K562 (cell line): Measurements from ENCODE around the gene ALG6.

Experiments
- RAD21 ChIP-seq, 2 experiments: fragments of 250-450 bp in 1 of 2; fragments of 450-650 bp in 1 of 2; sonication (Bioruptor Pico) in 1 of 2; formaldehyde crosslinking in 1 of 2; IDR thresholded peaks in 1 of 2; conservative IDR thresholded peaks in 1 of 2; 2 replicates each; pipeline versions ENCODE4 v1.4.0 to v1.8.0; 2020 to 2022; ENCODE audit warnings: mild to moderate bottlenecking in 2 of 2, moderate library complexity in 1 of 2
- TAL1 ChIP-seq: fragments of 450-650 bp; IDR thresholded peaks from 2 replicates; pipeline ENCODE4 v1.6.1; 2016; ENCODE audit warnings: mild to moderate bottlenecking

- TF ChIP-seq RAD21 (CRISPR knock-in tag; conservative IDR thresholded peaks at IDR 0.05 in 1 of 2, IDR thresholded peaks at IDR 0.05 in 1 of 2) (no peak), TAL1 (no peak)
Measured at GRCh38 chr1:63486629-63487028, 119.2 kb downstream of the ALG6 start.
